HepG2 (cell line): Measurements from ENCODE around the gene REP15. TPM values are rescaled to one million over a fixed set of nuclear protein-coding genes. Genes with fewer than 3 reads are reported as not detected.

Experiments used
- ATAC-seq: fragments of 200-7000 bp; cut with Tn5 transposase; 3 replicates; pipeline ENCODE4 v1.9.1; 2020; ENCODE audit warnings: mild to moderate bottlenecking, moderate library complexity
- BruUV-seq: library from RNA; stranded (reverse); fragments of 400-500 nt; replicated peaks from 2 replicates; lab custom pipeline; 2021; lab: Mats Ljungman, UMichigan
- CTCF ChIA-PET: fragments of 300-600 bp; formaldehyde crosslinking; extraction: SDS; loops from one replicate; lab custom pipeline; 2021; ENCODE audit warnings: low total read pairs, inconsistent platforms, low intra/inter-chr PET ratio; lab: Yijun Ruan, JAX
- POLR2A ChIA-PET: fragments of 350-600 bp; sonication (Branson Sonifier 250); formaldehyde crosslinking; loops from one replicate; lab custom pipeline; 2020; ENCODE audit warnings: antibody characterized with exemption, inconsistent platforms; lab: Yijun Ruan, JAX
- DNase-seq: peaks from one replicate; pipeline ENCODE4 v3.0.0-alpha.2; 2015; ENCODE audit warnings: low spot score
- FAIRE-seq: peaks from 3 replicates; lab custom pipeline; 2011; peaks lifted over from hg19 to GRCh38; lab: Jason Lieb, UNC
- H2AFZ ChIP-seq: one replicate; pipeline ENCODE4 v1.6.1; 2011; ENCODE audit warnings: low read length, inconsistent platforms
- H3K27ac ChIP-seq: fragments of 300-600 bp; 3 replicates; pipeline ENCODE4 v1.8.0; 2011; ENCODE audit warnings: mixed run types, mild to moderate bottlenecking, mixed read lengths, low read length, inconsistent platforms; ENCODE audit not compliant: insufficient read depth; ENCODE audit errors: extremely low read length
- H3K27me3 ChIP-seq, 2 experiments: fragments of 200-600 bp in 1 of 2; 2 replicates in 1 of 2; 3 replicates in 1 of 2; pipeline versions ENCODE4 v1.6.0 to v1.8.0; 2011; ENCODE audit warnings: low read length in 2 of 2, mild to moderate bottlenecking in 2 of 2, moderate library complexity in 2 of 2, inconsistent platforms in 1 of 2; ENCODE audit not compliant: insufficient read depth in 2 of 2, control insufficient read depth in 1 of 2
- H3K36me3 ChIP-seq, 2 experiments: fragments of 200-600 bp in 1 of 2; replicated peaks in 1 of 2; 2 replicates in 1 of 2; 3 replicates in 1 of 2; pipeline versions ENCODE4 v1.5.1 to v1.8.0; 2011; ENCODE audit warnings: low read length in 2 of 2, inconsistent platforms in 1 of 2; ENCODE audit not compliant: insufficient read depth in 2 of 2, control insufficient read depth in 1 of 2
- H3K4me1 ChIP-seq: 2 replicates; pipeline ENCODE4 v1.5.1; 2012; ENCODE audit warnings: low read length, inconsistent platforms; ENCODE audit not compliant: insufficient read depth
- H3K4me2 ChIP-seq: 2 replicates; pipeline ENCODE4 v1.6.0; 2011; ENCODE audit warnings: low read depth, low read length, inconsistent platforms
- H3K4me3 ChIP-seq, 3 experiments: fragments of 200-600 bp in 1 of 3; sonication (generic), shearing (Covaris generic) in 1 of 3; replicated peaks in 1 of 3; 2 replicates each; pipeline ENCODE4 v1.5.1; 2011 to 2016; ENCODE audit warnings: low read length in 3 of 3, inconsistent platforms in 2 of 3, low read depth in 2 of 3, mild to moderate bottlenecking in 2 of 3, control low read depth in 1 of 3, mixed read lengths in 1 of 3; ENCODE audit not compliant: insufficient read depth in 1 of 3
- H3K79me2 ChIP-seq: one replicate; pipeline ENCODE4 v1.6.1; 2011; ENCODE audit warnings: low read length, inconsistent platforms; ENCODE audit not compliant: insufficient read depth
- H3K9ac ChIP-seq: 2 replicates; pipeline ENCODE4 v1.6.0; 2011; ENCODE audit warnings: mild to moderate bottlenecking, low read depth, low read length, inconsistent platforms; ENCODE audit not compliant: insufficient read depth
- H3K9me3 ChIP-seq: 2 replicates; pipeline ENCODE4 v1.5.1; 2012; ENCODE audit warnings: mild to moderate bottlenecking, low read length
- H4K20me1 ChIP-seq: 2 replicates; pipeline ENCODE4 v1.6.0; 2011; ENCODE audit warnings: inconsistent platforms, mild to moderate bottlenecking, low read length, moderate library complexity; ENCODE audit not compliant: insufficient read depth
- AHR ChIP-seq: IDR thresholded peaks from 2 replicates; pipeline ENCODE4 v1.6.1; 2018; ENCODE audit warnings: missing genetic modification reagents, missing compliant biosample characterization
- ARID3A ChIP-seq: IDR thresholded peaks from 2 replicates; pipeline ENCODE4 v1.6.1; 2012; ENCODE audit warnings: low read depth, low read length, improper control_type of control experiment
- CREB1 ChIP-seq, 2 experiments: fragments of 450-650 bp in 1 of 2; IDR thresholded peaks; 2 replicates each; pipeline ENCODE4 v1.6.1; 2016 to 2017; ENCODE audit warnings: control low read depth in 1 of 2, mild to moderate bottlenecking in 1 of 2, missing compliant biosample characterization in 1 of 2, missing genetic modification characterization in 1 of 2
- HNRNPLL ChIP-seq: fragments of 200-400 bp; formaldehyde crosslinking; IDR thresholded peaks from 2 replicates; pipeline ENCODE4 v1.6.1; 2017; ENCODE audit warnings: mild to moderate bottlenecking, low read depth, low read length; ENCODE audit not compliant: poor library complexity, severe bottlenecking
- KLF16 ChIP-seq, 2 experiments: sonication (generic) in 1 of 2; formaldehyde crosslinking in 1 of 2; IDR thresholded peaks; 2 replicates each; pipeline versions ENCODE4 v1.6.1 to v1.8.0; 2016 to 2023; ENCODE audit warnings: missing genetic modification reagents in 2 of 2, missing compliant biosample characterization in 1 of 2
- POGZ ChIP-seq: sonication (generic); formaldehyde crosslinking; IDR thresholded peaks from 2 replicates; pipeline ENCODE4 v1.4.0; 2020; ENCODE audit warnings: mild to moderate bottlenecking, missing genetic modification reagents
- REPIN1 ChIP-seq: sonication (generic); formaldehyde crosslinking; IDR thresholded peaks from 2 replicates; pipeline ENCODE4 v1.8.0; 2022; ENCODE audit warnings: missing genetic modification reagents, low read depth, mild to moderate bottlenecking, borderline replicate concordance
- ZFP1 ChIP-seq: IDR thresholded peaks from 2 replicates; pipeline ENCODE4 v1.6.1; 2016
- ZNF12 ChIP-seq: sonication (generic); formaldehyde crosslinking; IDR thresholded peaks from 2 replicates; pipeline ENCODE4 v1.5.0; 2020; ENCODE audit warnings: missing genetic modification reagents
- ZNF543 ChIP-seq: sonication (generic); formaldehyde crosslinking; IDR thresholded peaks from 2 replicates; pipeline ENCODE4 v1.4.0; 2020; ENCODE audit warnings: mild to moderate bottlenecking, missing genetic modification reagents
- ZNF562 ChIP-seq: sonication (generic); formaldehyde crosslinking; IDR thresholded peaks from 2 replicates; pipeline ENCODE4 v1.8.0; 2022; ENCODE audit warnings: missing genetic modification reagents, borderline replicate concordance
- ZNF749 ChIP-seq: sonication (generic); formaldehyde crosslinking; IDR thresholded peaks from 2 replicates; pipeline ENCODE4 v1.8.0; 2022; ENCODE audit warnings: mild to moderate bottlenecking, missing genetic modification reagents, moderate library complexity, borderline replicate concordance
- ZNF776 ChIP-seq: sonication (generic); formaldehyde crosslinking; IDR thresholded peaks from 2 replicates; pipeline ENCODE4 v1.4.0; 2020; ENCODE audit warnings: mild to moderate bottlenecking, missing genetic modification reagents
- WGBS: methylation state at CpG from one replicate; pipeline ENCODE4 v1.1.6; 2017; ENCODE audit warnings: low lambda C conversion rate; 5-methylcytosine and 5-hydroxymethylcytosine counted together
- in situ Hi-C: cut with HindIII; loops from 2 replicates; pipeline ENCODE4 v1.10.0; 2017; ENCODE audit warnings: low pct_unique_long_range_greater_than_20kb; ENCODE audit not compliant: extremely low pct_ligation_motif_present
- intact Hi-C: fragments of 100-400 bp; cut with micrococcal nuclease; formaldehyde crosslinking; loops from one replicate; pipeline ENCODE4 v1.10.0; 2022; ENCODE audit not compliant: unreplicated experiment
- polyA plus RNA-seq, 8 experiments: library from polyadenylated mRNA; depleted of rRNA in 3 of 8; stranded (reverse) in 7 of 8; unstranded in 1 of 8; fragments of >200 nt; fragmentation: Illumina TruSeq in 4 of 8; extraction: Trizol in 4 of 8; gene quantifications; 2 replicates each; pipeline versions ENCODE4 v1.2.1 to v1.2.3, GENCODE V29; 2011 to 2016; ENCODE audit warnings: low read depth in 4 of 8, missing spikeins in 1 of 8, mixed read lengths in 1 of 8; ENCODE audit not compliant: insufficient read depth in 1 of 8
- total RNA-seq, 5 experiments: library from RNA; depleted of rRNA; stranded (reverse); fragments of >200 nt; fragmentation: Illumina TruSeq; extraction: Trizol; gene quantifications; 2 replicates each; pipeline ENCODE4 v1.2.3, GENCODE V29; 2016; ENCODE audit warnings: low read depth in 1 of 5
- TF ChIP-seq, protein P1 (sequence below): sonication (generic); formaldehyde crosslinking; conservative IDR thresholded peaks from 2 replicates; pipeline ENCODE4 v1.8.0; 2022; ENCODE audit warnings: mild to moderate bottlenecking, moderate library complexity, missing genetic modification reagents
- TF ChIP-seq, protein P2 (sequence below): sonication (generic); formaldehyde crosslinking; IDR thresholded peaks from 2 replicates; pipeline ENCODE4 v1.4.0; 2020; ENCODE audit warnings: missing genetic modification reagents

REP15 gene
- total and polyA plus RNA-seq, 2 of the 13 experiments (the other 11 are each of a cell fraction or from before 2014, with no cell fraction given): 0.12 to 0.64 TPM

- TF ChIP-seq, protein P1, sequence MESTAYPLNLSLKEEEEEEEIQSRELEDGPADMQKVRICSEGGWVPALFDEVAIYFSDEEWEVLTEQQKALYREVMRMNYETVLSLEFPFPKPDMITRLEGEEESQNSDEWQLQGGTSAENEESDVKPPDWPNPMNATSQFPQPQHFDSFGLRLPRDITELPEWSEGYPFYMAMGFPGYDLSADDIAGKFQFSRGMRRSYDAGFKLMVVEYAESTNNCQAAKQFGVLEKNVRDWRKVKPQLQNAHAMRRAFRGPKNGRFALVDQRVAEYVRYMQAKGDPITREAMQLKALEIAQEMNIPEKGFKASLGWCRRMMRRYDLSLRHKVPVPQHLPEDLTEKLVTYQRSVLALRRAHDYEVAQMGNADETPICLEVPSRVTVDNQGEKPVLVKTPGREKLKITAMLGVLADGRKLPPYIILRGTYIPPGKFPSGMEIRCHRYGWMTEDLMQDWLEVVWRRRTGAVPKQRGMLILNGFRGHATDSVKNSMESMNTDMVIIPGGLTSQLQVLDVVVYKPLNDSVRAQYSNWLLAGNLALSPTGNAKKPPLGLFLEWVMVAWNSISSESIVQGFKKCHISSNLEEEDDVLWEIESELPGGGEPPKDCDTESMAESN (CRISPR knock-in tag): no peak
- TF ChIP-seq ZNF776 (CRISPR knock-in tag): no peak
These were observed 15.6 kb upstream of the REP15 start (continued) for GRCh38 chr12:27680619-27681018.

GRCh38 chr12:27682534-27682933 is 13.7 kb upstream of the REP15 start:
- intact Hi-C loops: no loop called here
- H3K79me2 ChIP-seq: no peaks in the 10 kb centered on the region
- ATAC-seq (no peak), DNase-seq (no peak), FAIRE-seq (no peak)
- H3K4me3 ChIP-seq: no peak overlapping the region
- H3K9me3 ChIP-seq: no peaks in the 10 kb centered on the region
- BruUV-seq: no TSS peak
- no peak overlapping the region for H3K9ac ChIP-seq
- TF ChIP-seq REPIN1 (CRISPR knock-in tag): no peak
- TF ChIP-seq ZNF12: no peak
- no peak for TF ChIP-seq ARID3A
- no peak for TF ChIP-seq ZNF562 (CRISPR knock-in tag)
- no peak for TF ChIP-seq ZNF543 (CRISPR knock-in tag)
- TF ChIP-seq CREB1 (IDR thresholded peaks at IDR 0.05): no peak
- TF ChIP-seq CREB1 (CRISPR knock-in tag; IDR thresholded peaks at IDR 0.05): no peak
- TF ChIP-seq ZNF749 (CRISPR knock-in tag): no peak
- TF ChIP-seq ZFP1 (CRISPR knock-in tag): no peak
- TF ChIP-seq POGZ (CRISPR knock-in tag): no peak
- TF ChIP-seq, protein P2, sequence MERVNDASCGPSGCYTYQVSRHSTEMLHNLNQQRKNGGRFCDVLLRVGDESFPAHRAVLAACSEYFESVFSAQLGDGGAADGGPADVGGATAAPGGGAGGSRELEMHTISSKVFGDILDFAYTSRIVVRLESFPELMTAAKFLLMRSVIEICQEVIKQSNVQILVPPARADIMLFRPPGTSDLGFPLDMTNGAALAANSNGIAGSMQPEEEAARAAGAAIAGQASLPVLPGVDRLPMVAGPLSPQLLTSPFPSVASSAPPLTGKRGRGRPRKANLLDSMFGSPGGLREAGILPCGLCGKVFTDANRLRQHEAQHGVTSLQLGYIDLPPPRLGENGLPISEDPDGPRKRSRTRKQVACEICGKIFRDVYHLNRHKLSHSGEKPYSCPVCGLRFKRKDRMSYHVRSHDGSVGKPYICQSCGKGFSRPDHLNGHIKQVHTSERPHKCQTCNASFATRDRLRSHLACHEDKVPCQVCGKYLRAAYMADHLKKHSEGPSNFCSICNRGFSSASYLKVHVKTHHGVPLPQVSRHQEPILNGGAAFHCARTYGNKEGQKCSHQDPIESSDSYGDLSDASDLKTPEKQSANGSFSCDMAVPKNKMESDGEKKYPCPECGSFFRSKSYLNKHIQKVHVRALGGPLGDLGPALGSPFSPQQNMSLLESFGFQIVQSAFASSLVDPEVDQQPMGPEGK: no peak
- TF ChIP-seq KLF16 (CRISPR knock-in tag; IDR thresholded peaks at IDR 0.05): no peak
- TF ChIP-seq AHR (CRISPR knock-in tag): no peak
- TF ChIP-seq HNRNPLL: no peak
- H3K36me3 ChIP-seq: peaks cover 3 to 19% of the 10 kb centered on the region in 2 experiments
- 100% methylated on average over 2 of the region's 2 CpGs for WGBS
- no peak overlapping the region for H3K27ac ChIP-seq
- in situ Hi-C loops: no loop called here
- H2AFZ ChIP-seq: no peak overlapping the region
- no peak overlapping the region for H3K4me2 ChIP-seq
- H4K20me1 ChIP-seq: no peaks in the 10 kb centered on the region
- no peaks in the 10 kb centered on the region for H3K4me1 ChIP-seq
- ChIA-PET CTCF (no interaction called here), POLR2A (no interaction called here)
- no peaks in the 10 kb centered on the region for H3K27me3 ChIP-seq
